ENCODE results near the gene MOB2.
"Not testable (repeated sequence)": the region's sequence is repeated elsewhere in the genome, so short reads cannot be mapped to it uniquely, and the experiment has no call there.

MOB2 gene

DNA sequence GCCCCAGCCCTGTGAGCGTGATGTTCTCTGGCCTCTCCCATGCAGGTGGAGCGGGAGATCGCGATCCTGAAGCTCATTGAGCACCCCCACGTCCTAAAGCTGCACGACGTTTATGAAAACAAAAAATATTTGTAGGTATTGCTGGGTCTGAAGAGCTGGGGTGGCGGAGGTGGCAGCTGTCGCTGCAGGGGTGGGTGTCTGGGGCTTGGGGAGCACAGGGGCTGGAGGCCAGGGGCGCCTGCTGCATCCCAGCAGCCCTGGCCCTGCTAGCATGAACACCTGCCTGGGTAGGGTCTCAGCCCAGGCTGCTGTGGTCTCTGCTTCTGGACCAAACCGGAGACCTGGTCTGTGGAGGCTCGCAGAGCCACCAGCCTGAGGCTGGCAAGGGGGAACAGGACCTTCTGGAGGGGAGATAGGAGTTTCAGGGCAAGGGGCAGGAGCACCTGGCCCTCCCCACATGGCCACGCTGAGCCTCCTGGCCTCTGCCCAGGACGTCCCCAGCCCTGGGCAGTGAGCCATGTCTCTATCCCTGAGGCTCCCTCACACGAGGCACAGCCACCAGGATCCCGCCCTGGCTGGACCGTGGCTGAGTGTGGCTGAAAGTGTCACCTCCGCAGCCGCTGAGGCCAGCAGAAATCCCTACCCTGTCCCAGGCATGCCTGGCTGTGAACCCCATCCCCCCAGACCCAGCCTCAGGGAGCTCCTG is 48.2 kb downstream of the MOB2 start:
- peaks cover 22 to 38% (median 34%) of the 10 kb centered on the region in 5 donors for H3K27me3 ChIP-seq (ENCODE audit: control insufficient read depth in 5 of 5, insufficient read depth in 4 of 5, low read length in 5 of 5)
- no peaks in the 10 kb centered on the region for H3K36me3 ChIP-seq (ENCODE audit: control insufficient read depth in 5 of 5, insufficient read depth in 5 of 5, low read length in 5 of 5)
- no peak overlapping the region for H3K4me3 ChIP-seq (ENCODE audit: low read depth in 1 of 5, low read length in 5 of 5)
- H3K9me3 ChIP-seq (ENCODE audit: control insufficient read depth in 5 of 5, low read length in 5 of 5), result no peaks in the 10 kb centered on the region
- no peak overlapping the region for H3K27ac ChIP-seq (ENCODE audit: low read depth, low read length)
- no peak overlapping the region for H3K9ac ChIP-seq (ENCODE audit: low read length in 5 of 5)
- H3K4me1 ChIP-seq (ENCODE audit: control insufficient read depth in 5 of 5, insufficient read depth in 5 of 5, low read length in 5 of 5), result no peaks in the 10 kb centered on the region

DNA sequence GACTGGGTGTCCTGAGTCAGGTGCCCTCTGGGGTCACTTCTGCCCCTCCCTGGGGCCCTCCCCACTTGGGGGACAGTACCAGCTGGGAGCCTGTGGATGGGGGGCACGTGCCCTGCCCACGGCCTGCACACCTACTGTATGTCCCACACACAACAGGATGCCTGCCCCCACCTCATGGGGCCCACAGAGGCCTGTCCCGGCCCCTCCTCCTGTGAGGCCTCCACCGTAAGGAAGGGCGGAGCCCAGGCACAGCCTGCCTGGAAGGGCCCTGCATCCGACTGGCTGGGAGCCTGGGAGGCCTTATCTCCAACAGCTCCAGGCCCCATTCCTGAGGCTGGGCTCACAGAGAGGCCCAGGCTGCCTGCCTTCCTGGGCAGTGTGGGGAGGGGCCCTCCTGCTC is 49.1 kb downstream of the MOB2 start:
- Histone ChIP-seq H3K27me3 (ENCODE audit: control insufficient read depth in 5 of 5, insufficient read depth in 4 of 5, low read length in 5 of 5) (peaks cover 24 to 40% (median 33%) of the 10 kb centered on the region in 5 donors), H3K9ac (ENCODE audit: low read length in 5 of 5) (no peak overlapping the region), H3K4me1 (ENCODE audit: control insufficient read depth in 5 of 5, insufficient read depth in 5 of 5, low read length in 5 of 5) (no peaks in the 10 kb centered on the region), H3K27ac (ENCODE audit: low read depth, low read length) (no peak overlapping the region), H3K36me3 (ENCODE audit: control insufficient read depth in 5 of 5, insufficient read depth in 5 of 5, low read length in 5 of 5) (no peaks in the 10 kb centered on the region), H3K9me3 (ENCODE audit: control insufficient read depth in 5 of 5, low read length in 5 of 5) (no peaks in the 10 kb centered on the region), H3K4me3 (ENCODE audit: low read depth in 1 of 5, low read length in 5 of 5) (no peak overlapping the region)

DNA sequence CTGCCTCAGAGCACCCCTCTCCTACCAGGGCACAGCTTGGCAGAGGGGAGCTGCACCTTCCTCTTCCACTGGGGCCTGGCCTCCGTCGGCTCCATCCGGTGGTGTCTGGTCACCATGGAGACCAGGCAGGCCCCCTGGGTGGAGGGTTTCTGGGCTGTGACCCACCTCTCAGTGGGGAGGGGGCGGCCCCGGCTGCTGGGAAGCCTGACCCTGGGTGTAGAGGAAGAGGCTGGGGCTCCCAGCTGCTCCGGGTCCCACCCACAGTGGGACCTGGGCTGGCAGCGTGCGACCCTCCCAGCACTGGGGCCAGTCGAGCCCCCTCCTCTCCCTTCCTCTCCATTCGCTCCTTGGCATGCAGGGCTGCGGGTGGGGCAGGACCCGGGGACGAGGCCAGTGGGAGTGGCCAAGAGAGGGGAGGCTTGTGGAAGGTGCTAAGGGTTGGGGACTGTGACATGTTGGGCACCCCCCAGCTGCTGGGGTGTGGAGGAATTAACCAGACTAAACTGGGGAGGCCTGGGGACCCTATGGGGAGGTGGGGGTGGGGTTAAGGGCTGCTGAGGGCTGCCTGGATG is 50.0 kb downstream of the MOB2 start:
- Histone ChIP-seq H3K4me1 (ENCODE audit: control insufficient read depth in 5 of 5, insufficient read depth in 5 of 5, low read length in 5 of 5) (no peaks in the 10 kb centered on the region), H3K36me3 (ENCODE audit: control insufficient read depth in 5 of 5, insufficient read depth in 5 of 5, low read length in 5 of 5) (no peaks in the 10 kb centered on the region), H3K27me3 (ENCODE audit: control insufficient read depth in 5 of 5, insufficient read depth in 4 of 5, low read length in 5 of 5) (peaks cover 21 to 34% (median 30%) of the 10 kb centered on the region in 5 donors), H3K4me3 (ENCODE audit: low read depth in 1 of 5, low read length in 5 of 5) (no peak overlapping the region), H3K9ac (ENCODE audit: low read length in 5 of 5) (no peak overlapping the region), H3K9me3 (ENCODE audit: control insufficient read depth in 5 of 5, low read length in 5 of 5) (no peaks in the 10 kb centered on the region), H3K27ac (ENCODE audit: low read depth, low read length) (no peak overlapping the region)

DNA sequence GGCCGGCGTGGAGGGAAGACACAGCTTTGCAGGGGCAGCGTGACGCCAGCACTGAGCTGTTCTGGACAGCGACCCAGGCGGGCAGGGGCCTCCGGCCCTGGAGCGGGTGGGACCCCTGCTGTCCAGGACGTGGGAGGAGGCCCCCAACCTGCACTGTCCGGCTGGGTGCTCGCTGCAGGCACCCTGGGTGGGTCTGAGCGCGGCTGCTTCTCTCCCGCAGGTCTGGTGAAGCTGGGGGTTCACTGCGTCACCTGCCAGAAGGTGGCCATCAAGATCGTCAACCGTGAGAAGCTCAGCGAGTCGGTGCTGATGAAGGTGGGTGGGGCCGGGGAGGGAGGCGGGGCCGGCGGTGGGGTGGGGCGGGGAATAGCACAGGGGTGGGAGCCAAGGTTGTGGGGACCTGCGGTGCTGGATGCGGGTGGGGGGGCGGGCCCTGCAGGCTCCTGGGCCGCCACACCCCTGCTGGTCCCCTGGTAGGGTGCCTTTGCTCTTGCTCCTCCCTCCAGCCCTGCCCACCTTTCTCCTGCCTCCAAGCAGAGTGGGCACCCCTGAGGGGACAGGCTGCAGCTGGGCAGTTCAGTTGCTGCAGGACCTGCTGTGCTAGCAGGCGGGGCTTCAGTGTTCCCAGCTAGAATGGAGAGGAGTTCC is 50.6 kb downstream of the MOB2 start:
- no peak overlapping the region for H3K9ac ChIP-seq (ENCODE audit: low read length in 5 of 5)
- no peaks in the 10 kb centered on the region for H3K4me1 ChIP-seq (ENCODE audit: control insufficient read depth in 5 of 5, insufficient read depth in 5 of 5, low read length in 5 of 5)
- no peaks in the 10 kb centered on the region for H3K36me3 ChIP-seq (ENCODE audit: control insufficient read depth in 5 of 5, insufficient read depth in 5 of 5, low read length in 5 of 5)
- no peak overlapping the region for H3K4me3 ChIP-seq (ENCODE audit: low read depth in 1 of 5, low read length in 5 of 5)
- no peak overlapping the region for H3K27ac ChIP-seq (ENCODE audit: low read depth, low read length)
- H3K27me3 ChIP-seq (ENCODE audit: control insufficient read depth in 5 of 5, insufficient read depth in 4 of 5, low read length in 5 of 5), result peaks cover 21 to 34% (median 30%) of the 10 kb centered on the region in 5 donors
- no peaks in the 10 kb centered on the region for H3K9me3 ChIP-seq (ENCODE audit: control insufficient read depth in 5 of 5, low read length in 5 of 5)

DNA sequence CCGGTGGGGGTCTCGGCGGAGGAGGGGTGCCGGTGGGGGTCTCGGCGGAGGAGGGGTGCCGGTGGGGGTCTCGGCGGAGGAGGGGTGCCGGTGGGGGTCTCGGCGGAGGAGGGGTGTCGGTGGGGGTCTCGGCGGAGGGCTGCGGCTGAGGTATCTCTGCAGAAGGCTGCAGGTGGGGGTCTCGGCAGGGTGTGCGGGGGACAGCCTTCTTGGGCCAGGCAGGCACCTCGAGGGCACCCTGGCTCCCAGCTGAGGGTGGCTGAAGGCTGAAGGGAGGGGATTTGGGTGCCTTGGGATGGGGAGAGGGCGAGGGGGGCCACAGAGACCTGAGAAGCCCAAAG is 51.1 kb downstream of the MOB2 start:
- H3K27ac ChIP-seq (ENCODE audit: low read depth, low read length); H3K9me3 ChIP-seq (ENCODE audit: control insufficient read depth in 5 of 5, low read length in 5 of 5); H3K4me1 ChIP-seq (ENCODE audit: control insufficient read depth in 5 of 5, insufficient read depth in 5 of 5, low read length in 5 of 5); H3K4me3 ChIP-seq (ENCODE audit: low read depth in 1 of 5, low read length in 5 of 5); H3K9ac ChIP-seq (ENCODE audit: low read length in 5 of 5); H3K36me3 ChIP-seq (ENCODE audit: control insufficient read depth in 5 of 5, insufficient read depth in 5 of 5, low read length in 5 of 5): not testable (repeated sequence)
- H3K27me3 ChIP-seq (ENCODE audit: control insufficient read depth in 5 of 5, insufficient read depth in 4 of 5, low read length in 5 of 5), result peaks cover 21 to 34% (median 30%) of the 10 kb centered on the region in 5 donors

DNA sequence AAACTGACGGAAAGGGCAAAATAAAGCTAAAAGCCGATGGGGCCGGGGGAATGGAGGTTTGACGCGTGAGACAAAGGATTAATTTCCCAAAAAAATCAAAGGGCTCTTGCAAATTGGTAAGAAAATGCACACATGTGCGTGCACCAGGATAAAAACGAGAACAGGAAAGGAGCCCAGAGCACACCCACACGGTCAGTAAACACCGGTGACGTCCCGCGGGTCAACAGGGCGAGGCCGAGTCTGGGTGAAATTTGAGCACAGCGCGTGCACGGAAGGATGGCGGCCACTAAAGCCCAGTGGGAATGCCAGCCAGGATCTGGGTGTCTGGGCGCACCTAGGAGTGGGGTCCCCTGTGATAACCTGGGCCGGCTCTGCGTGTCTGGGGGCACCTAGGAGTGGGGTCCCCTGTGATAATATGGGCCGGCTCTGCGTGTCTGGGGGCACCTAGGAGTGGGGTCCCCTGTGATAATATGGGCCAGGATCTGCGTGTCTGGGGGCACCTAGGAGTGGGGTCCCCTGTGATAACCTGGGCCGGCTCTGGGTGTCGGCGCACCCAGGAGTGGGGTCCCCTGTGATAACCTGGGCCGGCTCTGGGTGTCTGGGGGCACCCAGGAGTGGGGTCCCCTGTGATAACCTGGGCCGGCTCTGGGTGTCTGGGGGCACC is 52.5 kb downstream of the MOB2 start:
- Histone ChIP-seq H3K9me3 (ENCODE audit: control insufficient read depth in 5 of 5, low read length in 5 of 5) (peaks cover 0 to 1% (median 0%) of the 10 kb centered on the region in 5 donors), H3K9ac (ENCODE audit: low read length in 5 of 5) (no peak overlapping the region), H3K36me3 (ENCODE audit: control insufficient read depth in 5 of 5, insufficient read depth in 5 of 5, low read length in 5 of 5) (no peaks in the 10 kb centered on the region), H3K4me3 (ENCODE audit: low read depth in 1 of 5, low read length in 5 of 5) (no peak overlapping the region), H3K27ac (ENCODE audit: low read depth, low read length) (no peak overlapping the region), H3K4me1 (ENCODE audit: control insufficient read depth in 5 of 5, insufficient read depth in 5 of 5, low read length in 5 of 5) (no peaks in the 10 kb centered on the region), H3K27me3 (ENCODE audit: control insufficient read depth in 5 of 5, insufficient read depth in 4 of 5, low read length in 5 of 5) (peaks cover 18 to 30% (median 28%) of the 10 kb centered on the region in 5 donors)

DNA sequence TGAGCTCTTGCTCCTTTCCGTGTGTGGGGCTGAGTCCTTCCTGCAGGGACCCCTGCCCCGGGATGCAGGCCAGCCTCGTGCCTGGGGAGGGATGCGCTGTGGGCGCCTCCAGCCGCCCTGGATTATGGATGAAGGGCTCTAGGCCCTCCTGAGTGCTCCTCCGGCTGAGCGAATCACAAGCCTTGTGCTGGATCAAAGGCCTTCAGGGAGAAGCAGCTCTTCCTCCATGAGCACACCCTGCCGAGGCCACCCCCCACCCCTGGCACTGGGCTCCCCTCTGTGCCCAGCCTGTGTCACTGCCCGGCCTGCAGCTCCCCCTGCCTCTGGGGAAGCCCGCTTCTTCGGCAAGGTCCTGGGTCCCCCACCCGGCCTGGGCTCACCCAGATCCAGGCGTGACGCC is 53.0 kb downstream of the MOB2 start:
- H3K9ac ChIP-seq (ENCODE audit: low read length in 5 of 5), result no peak overlapping the region
- H3K27me3 ChIP-seq (ENCODE audit: control insufficient read depth in 5 of 5, insufficient read depth in 4 of 5, low read length in 5 of 5), result peaks cover 16 to 30% (median 22%) of the 10 kb centered on the region in 5 donors
- H3K36me3 ChIP-seq (ENCODE audit: control insufficient read depth in 5 of 5, insufficient read depth in 5 of 5, low read length in 5 of 5), result no peaks in the 10 kb centered on the region
- H3K9me3 ChIP-seq (ENCODE audit: control insufficient read depth in 5 of 5, low read length in 5 of 5), result peaks cover 0 to 6% (median 0%) of the 10 kb centered on the region in 5 donors
- H3K27ac ChIP-seq (ENCODE audit: low read depth, low read length), result no peak overlapping the region
- no peak overlapping the region for H3K4me3 ChIP-seq (ENCODE audit: low read depth in 1 of 5, low read length in 5 of 5)
- H3K4me1 ChIP-seq (ENCODE audit: control insufficient read depth in 5 of 5, insufficient read depth in 5 of 5, low read length in 5 of 5), result no peaks in the 10 kb centered on the region

DNA sequence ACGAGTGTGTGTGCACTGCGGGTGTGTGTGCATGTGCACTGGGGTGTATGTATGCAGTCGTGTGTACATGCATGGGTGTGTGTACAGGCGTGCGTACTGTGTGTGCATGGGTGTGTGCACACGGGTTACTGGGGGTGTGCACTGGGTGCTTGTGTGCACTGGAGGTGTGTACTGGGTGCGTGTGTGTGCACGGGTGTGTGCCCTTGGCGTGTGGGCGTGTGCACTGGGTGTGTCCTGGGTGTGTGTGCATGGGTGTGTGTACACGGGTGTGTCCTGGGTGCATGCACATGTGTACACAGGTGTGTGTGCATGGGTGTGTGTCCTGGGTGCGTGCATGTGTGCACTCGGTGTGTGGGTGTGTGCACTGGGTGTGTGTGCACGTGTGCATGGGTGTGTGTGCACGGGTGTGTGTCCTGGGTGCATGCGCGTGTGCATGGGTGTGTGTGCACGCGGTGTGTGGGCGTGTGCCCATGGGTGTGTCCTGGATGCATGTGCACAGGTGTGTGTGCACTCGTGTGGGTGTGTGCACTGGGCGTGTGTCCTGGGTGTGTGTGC is 57.7 kb downstream of the MOB2 start:
- H3K4me1 ChIP-seq (ENCODE audit: control insufficient read depth in 5 of 5, insufficient read depth in 5 of 5, low read length in 5 of 5), result no peaks in the 10 kb centered on the region
- H3K27me3 ChIP-seq (ENCODE audit: control insufficient read depth in 5 of 5, insufficient read depth in 4 of 5, low read length in 5 of 5), result peaks cover 0 to 13% (median 11%) of the 10 kb centered on the region in 5 donors
- H3K36me3 ChIP-seq (ENCODE audit: control insufficient read depth in 5 of 5, insufficient read depth in 5 of 5, low read length in 5 of 5), result no peaks in the 10 kb centered on the region
- H3K4me3 ChIP-seq (ENCODE audit: low read depth in 1 of 5, low read length in 5 of 5), result no peak overlapping the region
- H3K9ac ChIP-seq (ENCODE audit: low read length in 5 of 5), result no peak overlapping the region
- H3K9me3 ChIP-seq (ENCODE audit: control insufficient read depth in 5 of 5, low read length in 5 of 5), result peaks cover 0 to 6% (median 0%) of the 10 kb centered on the region in 5 donors
- no peak overlapping the region for H3K27ac ChIP-seq (ENCODE audit: low read depth, low read length)

DNA sequence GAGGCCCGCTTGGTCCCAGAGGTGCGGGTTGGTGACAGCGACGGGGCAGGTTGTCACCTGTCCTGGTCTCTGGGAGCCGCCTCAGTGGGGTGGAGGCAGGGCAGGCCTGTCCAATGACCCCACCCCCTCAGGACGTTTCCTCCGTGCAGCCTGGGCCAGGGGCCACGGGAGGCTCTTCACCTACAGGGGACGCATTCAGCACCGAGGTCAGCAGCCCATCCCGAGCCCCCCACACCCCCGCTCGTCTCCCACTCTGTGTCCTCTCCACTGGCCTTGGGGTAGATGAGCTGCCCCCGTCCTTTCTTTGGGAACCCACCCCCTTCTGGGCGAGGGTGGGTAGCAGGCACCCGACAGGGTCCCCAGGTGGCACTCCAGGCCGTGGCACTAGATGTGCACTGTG is 61.1 kb downstream of the MOB2 start:
- Histone ChIP-seq H3K4me1 (ENCODE audit: control insufficient read depth in 5 of 5, insufficient read depth in 5 of 5, low read length in 5 of 5) (no peaks in the 10 kb centered on the region), H3K36me3 (ENCODE audit: control insufficient read depth in 5 of 5, insufficient read depth in 5 of 5, low read length in 5 of 5) (no peaks in the 10 kb centered on the region), H3K9me3 (ENCODE audit: control insufficient read depth in 5 of 5, low read length in 5 of 5) (peaks cover 0 to 7% (median 2%) of the 10 kb centered on the region in 5 donors), H3K27ac (ENCODE audit: low read depth, low read length) (no peak overlapping the region), H3K9ac (ENCODE audit: low read length in 5 of 5) (no peak overlapping the region), H3K4me3 (ENCODE audit: low read depth in 1 of 5, low read length in 5 of 5) (no peak overlapping the region), H3K27me3 (ENCODE audit: control insufficient read depth in 5 of 5, insufficient read depth in 4 of 5, low read length in 5 of 5) (peaks cover 3 to 9% (median 5%) of the 10 kb centered on the region in 5 donors)

DNA sequence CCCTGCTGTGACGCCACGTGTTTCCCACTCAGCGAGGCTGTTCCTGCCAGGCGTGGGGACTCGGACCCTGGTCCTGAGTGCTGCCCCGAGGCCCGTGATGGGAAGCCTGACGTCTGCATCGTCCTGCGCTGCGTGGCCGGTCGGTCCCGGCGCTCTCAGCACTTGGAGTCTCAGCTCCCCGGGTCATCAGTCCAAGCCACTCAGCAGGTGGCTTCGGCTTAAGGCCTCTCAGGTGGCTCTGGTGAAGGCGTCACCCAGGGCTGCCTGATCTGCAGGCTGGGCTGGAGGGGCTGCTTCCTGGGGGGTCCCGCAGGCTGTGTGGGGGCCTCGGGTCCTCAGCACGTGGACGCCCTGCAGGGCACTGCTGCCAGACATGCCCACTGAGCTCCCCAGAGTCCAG is 61.6 kb downstream of the MOB2 start:
- Histone ChIP-seq H3K9ac (ENCODE audit: low read length in 5 of 5) (no peak overlapping the region), H3K36me3 (ENCODE audit: control insufficient read depth in 5 of 5, insufficient read depth in 5 of 5, low read length in 5 of 5) (no peaks in the 10 kb centered on the region), H3K4me3 (ENCODE audit: low read depth in 1 of 5, low read length in 5 of 5) (no peak overlapping the region), H3K9me3 (ENCODE audit: control insufficient read depth in 5 of 5, low read length in 5 of 5) (peaks cover 0 to 12% (median 6%) of the 10 kb centered on the region in 5 donors), H3K27ac (ENCODE audit: low read depth, low read length) (no peak overlapping the region), H3K4me1 (ENCODE audit: control insufficient read depth in 5 of 5, insufficient read depth in 5 of 5, low read length in 5 of 5) (no peaks in the 10 kb centered on the region), H3K27me3 (ENCODE audit: control insufficient read depth in 5 of 5, insufficient read depth in 4 of 5, low read length in 5 of 5) (peaks cover 3 to 9% (median 5%) of the 10 kb centered on the region in 5 donors)

Data from subcutaneous abdominal adipose tissue (tissue), 5 donors.